ES-I3 (cell line): ENCODE measurements around the gene CAMK2B.

ENCODE experiments used
- H3K36me3 ChIP-seq: 2 replicates; pipeline ENCODE4 v1.6.1; 2013; ENCODE audit warnings: mild to moderate bottlenecking, low read length, control low read depth, moderate library complexity; ENCODE audit not compliant: insufficient read depth
- H3K4me1 ChIP-seq: 2 replicates; pipeline ENCODE4 v1.6.1; 2013; ENCODE audit warnings: mild to moderate bottlenecking, control low read depth, low read length; ENCODE audit not compliant: insufficient read depth
- H3K9ac ChIP-seq: 2 replicates; pipeline ENCODE4 v1.6.1; 2013; ENCODE audit warnings: low read depth, mild to moderate bottlenecking, low read length, moderate library complexity
- H3K9me3 ChIP-seq: 2 replicates; pipeline ENCODE4 v1.6.1; 2013; ENCODE audit warnings: mild to moderate bottlenecking, low read length, moderate library complexity; ENCODE audit not compliant: control insufficient read depth, insufficient read depth

The CAMK2B gene

DNA sequence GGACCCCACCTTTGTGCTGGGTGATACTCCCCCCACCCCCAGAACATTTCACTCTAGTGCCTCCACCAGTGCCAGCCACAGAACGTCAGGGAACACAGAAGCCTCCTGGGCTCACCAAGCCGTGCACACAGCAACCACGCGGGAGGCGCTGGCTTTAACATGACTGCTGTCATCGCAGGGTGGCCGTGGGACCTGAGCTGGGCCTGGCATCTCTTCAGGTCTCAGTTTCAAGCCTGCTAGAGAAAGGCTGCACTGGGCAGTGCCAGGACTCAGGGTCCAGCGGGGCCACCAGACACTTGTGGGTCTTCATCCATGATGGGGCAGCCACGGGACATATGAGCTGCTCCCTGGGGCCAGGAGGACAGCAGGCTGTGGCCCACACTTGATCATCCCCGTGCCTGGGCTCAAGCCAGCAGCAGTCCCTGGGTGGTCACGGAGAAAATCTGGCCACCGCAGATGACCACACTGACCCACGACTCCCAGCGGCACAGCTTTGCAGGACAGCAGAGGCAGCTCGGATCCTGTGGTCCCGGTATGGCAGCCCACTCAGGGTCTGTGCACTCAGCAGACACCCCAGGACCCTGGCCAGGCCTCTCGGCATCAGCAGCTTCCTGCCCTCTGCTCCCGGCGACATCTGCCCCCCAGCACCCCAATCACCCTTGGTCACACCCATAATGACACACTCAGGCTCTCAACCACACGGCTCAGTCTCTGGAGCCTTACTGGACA is 44.2 kb downstream of the CAMK2B start:
- no peaks in the 10 kb centered on the region for H3K9me3 ChIP-seq
- no peaks in the 10 kb centered on the region for H3K4me1 ChIP-seq

DNA sequence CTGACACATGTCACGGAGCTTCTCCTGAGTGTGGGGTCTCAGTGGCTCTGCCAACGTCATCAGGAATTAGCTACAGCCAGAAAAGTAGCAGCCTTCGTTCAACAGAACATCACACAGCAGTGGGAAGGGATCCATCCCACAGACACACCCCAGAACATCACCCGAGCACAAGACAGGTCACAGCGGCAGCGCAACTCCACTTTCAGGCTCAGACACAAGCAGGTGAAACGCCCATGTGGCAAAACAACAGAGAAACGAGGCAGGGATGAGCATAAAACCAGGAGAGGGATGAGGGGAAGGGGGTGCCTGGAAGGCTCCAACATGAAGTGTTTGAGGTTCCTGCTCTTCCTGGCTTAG is 44.8 kb downstream of the CAMK2B start:
- Histone ChIP-seq H3K36me3 (no peaks in the 10 kb centered on the region), H3K4me1 (no peaks in the 10 kb centered on the region; the same call in 1 of the 2 replicates), H3K9me3 (no peaks in the 10 kb centered on the region), H3K9ac (no peak overlapping the region)

More for the DNA sequence above, 44.2 kb downstream of the CAMK2B start:
- no peaks in the 10 kb centered on the region for H3K36me3 ChIP-seq
- no peak overlapping the region for H3K9ac ChIP-seq

DNA sequence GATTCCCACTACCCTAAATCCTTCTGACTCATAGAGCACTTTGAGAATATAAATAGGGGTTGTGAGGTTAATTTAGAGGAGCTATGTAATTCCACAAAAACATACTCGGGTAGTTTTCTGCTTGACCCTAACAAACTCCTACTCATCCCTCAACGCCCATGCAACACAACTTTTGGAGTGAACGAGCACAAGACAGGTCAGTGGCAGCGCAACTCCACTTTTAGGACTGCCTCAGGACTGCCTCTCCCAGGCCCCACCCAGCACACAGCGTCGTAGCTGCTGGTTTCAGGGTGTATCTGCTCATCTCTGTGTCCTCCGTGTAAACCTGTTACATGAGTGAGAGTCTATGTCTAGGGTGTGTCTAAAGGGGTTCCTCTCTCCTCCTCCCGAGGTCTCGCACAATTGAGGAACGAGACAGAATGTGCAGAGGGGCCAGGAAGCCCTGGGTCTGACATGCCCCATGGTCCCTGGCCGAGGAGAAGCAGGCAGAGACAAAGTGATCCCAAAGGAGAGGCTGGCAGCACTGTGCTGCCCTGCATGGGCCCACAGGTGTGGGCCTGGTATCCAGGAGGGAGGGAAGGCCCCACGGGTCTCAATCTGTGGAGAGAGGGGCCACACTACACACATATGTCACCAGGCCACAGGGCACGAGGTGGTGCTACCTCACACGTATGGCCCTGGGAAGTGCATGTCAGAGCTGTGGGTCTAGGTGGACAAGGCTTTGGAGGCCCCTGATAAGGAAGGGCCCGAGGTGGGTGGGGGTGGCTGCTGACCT is 45.5 kb downstream of the CAMK2B start:
- Histone ChIP-seq H3K4me1 (no peaks in the 10 kb centered on the region; the same call in 1 of the 2 replicates), H3K9ac (no peak overlapping the region), H3K36me3 (no peaks in the 10 kb centered on the region), H3K9me3 (no peaks in the 10 kb centered on the region)

DNA sequence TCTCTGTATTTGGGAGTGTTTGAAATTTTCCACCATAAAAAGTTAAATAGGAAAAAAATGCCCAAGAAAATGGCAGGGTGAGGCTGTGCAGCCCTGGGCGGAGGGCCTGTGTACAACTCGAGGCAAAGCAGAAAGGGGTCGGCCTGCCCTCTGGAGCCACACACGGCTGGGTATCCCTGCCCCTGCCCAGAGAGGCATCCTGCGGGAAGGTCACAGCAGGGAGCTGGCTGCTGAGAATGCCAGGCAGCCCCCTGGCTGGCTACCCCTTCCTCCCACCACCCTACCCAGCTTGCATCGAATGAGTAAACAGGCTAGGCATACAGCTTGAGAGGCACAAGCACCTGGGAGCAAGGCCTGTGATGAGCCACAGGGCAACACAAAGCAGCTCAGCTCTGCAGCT is 46.1 kb downstream of the CAMK2B start:
- no peak overlapping the region for H3K9ac ChIP-seq
- no peaks in the 10 kb centered on the region for H3K36me3 ChIP-seq
- no peaks in the 10 kb centered on the region; the same call in 1 of the 2 replicates for H3K4me1 ChIP-seq
- H3K9me3 ChIP-seq: no peaks in the 10 kb centered on the region

DNA sequence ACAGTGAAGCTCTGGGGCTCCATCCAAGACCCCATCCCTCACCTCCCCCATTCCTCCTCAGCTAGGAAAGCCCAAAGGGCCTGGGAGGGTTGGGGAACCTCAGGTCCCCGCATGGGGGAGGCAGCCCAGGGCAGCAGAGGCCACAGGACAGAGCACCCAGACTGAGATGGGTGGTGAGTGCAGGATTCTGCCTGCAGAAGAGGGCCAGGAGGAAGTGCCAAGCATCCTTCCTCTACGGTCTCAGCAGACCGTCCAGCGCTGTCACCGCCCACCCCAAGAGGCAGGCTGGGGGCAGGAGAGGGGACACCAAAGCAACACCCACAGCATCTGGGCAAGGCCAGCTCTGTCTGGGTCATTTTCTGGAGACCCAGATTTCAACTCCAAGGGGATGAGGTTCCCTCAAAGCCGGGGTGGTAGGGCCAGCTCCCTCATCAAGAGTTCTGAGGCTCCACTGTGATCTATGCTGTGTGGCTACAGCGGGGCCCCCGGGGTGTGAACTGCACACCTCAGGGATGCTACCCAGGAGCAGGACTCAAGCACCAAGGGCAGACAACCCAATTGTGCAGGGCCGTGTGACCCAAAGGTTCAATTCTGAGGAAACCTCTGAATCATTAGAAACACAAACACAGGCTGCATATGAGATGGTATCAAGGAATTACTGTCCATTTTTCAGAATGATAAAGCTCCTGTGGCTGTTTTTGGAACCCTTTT is 46.8 kb downstream of the CAMK2B start:
- Histone ChIP-seq H3K9ac (no peak overlapping the region), H3K36me3 (no peaks in the 10 kb centered on the region), H3K4me1 (no peaks in the 10 kb centered on the region; the same call in 1 of the 2 replicates), H3K9me3 (no peaks in the 10 kb centered on the region)

DNA sequence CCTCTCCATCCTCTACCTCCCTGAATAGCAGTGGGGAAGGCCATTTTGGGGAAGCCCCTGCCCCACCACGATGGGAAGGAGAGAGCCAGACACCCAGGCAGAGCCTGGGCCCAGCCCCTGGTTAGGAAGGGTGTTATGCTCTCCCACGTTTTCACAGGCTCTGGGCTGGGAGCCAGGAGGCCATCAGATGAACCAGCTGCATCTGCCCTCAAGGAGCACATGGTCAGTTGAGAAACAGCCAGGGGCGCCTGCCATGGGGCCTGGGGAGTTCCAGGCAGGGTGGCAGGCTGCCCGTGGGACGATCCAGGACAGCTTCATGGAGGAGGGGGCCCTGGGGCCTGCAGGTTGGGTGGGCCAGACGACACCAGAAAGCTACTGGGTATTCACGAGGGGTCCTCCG is 47.5 kb downstream of the CAMK2B start:
- H3K4me1 ChIP-seq: no peaks in the 10 kb centered on the region; the same call in 1 of the 2 replicates

DNA sequence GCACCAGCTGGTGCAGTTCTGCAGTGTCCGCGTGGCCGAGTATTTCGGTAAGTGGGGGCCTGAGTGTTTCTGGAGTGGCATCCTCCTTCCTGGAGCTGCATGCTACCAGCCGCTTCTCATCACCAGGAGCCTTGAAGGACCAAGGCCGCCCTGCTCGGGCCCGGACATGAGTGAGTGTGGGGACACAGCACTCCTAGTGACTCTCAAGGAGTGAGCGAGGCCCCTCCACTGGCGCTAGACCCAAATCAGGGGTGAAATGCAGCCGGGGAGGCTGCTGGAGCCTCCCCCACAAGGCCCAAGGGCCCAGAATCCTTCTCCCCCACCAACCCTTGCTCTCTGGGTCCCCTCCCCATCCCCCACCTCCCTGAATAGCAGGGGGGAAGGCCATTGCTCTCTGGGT is 48.0 kb downstream of the CAMK2B start:
- Histone ChIP-seq H3K36me3 (no peaks in the 10 kb centered on the region), H3K4me1 (no peaks in the 10 kb centered on the region; the same call in 1 of the 2 replicates), H3K9ac (no peak overlapping the region), H3K9me3 (no peaks in the 10 kb centered on the region)

More for the DNA sequence above, 47.5 kb downstream of the CAMK2B start:
- Histone ChIP-seq H3K36me3 (no peaks in the 10 kb centered on the region), H3K9me3 (no peaks in the 10 kb centered on the region), H3K9ac (no peak overlapping the region)

DNA sequence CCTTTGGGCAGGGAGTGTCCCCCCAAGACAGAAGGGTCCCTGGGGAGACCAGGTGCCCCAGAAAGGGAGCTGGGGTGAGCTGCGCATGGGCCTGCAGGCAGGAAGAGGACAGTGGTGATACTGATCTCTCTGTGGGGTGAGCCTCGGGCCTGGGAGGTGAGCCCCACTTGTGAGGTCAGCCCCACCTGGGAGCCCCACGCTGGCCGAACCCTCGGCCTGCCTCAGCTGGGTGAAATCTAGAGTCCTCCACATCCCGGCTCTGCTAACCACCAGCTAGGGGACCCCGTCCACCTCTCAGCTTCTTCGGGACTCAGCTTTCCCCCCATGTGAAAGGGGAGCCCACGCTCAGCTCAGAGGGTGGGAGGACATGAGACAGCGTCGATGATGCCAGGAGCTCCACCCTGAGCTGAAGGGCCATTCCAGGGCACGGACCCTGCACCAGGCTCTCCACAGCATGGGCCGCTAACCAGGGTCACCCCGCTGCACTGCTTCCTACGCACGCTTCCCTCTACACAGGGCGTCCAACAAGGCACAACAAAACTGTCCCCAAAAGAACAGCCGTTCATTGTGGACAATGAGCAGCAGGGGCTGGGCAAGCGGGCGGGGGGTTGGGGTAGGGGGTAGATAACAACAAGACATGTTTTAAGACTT is 48.7 kb downstream of the CAMK2B start:
- no peaks in the 10 kb centered on the region for H3K36me3 ChIP-seq
- H3K4me1 ChIP-seq: no peaks in the 10 kb centered on the region; the same call in 1 of the 2 replicates
- no peaks in the 10 kb centered on the region for H3K9me3 ChIP-seq
- H3K9ac ChIP-seq: peak overlapping the region; percentile 41; the same call in 1 of the 2 replicates

DNA sequence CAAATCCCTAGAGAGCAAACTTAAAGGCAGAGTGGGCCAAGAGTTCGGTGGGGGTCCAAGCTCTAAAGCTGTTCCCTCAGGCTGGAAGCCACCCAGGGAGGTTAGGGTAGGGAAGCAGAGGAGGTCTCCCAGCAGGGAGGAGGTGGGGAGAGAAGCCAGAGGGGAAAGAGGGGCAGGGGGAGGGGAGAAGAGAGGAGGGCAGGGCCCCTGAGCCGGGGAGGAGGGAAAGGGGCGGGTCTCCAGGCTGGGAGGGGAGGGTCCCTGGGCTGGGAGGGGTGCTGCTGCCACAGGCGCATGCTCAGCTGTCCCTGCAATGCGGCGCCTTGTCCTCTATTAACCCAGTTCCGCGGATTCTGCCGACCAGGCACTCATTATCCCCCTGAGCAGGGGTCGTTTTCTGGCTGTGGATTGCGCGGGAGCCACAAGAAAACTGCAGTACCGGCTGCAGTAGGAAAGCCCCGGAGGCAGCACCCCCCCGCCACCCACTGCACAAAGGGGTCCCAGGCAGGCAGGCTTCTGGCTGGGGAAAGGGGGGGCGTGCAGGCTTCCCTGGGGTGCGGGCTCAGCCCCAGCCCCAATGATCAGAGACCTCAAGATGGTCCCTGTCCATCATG is 49.3 kb downstream of the CAMK2B start:
- peak overlapping the region; percentile 41; the same call in 1 of the 2 replicates for H3K9ac ChIP-seq
- no peaks in the 10 kb centered on the region; the same call in 1 of the 2 replicates for H3K4me1 ChIP-seq
- no peaks in the 10 kb centered on the region for H3K36me3 ChIP-seq
- H3K9me3 ChIP-seq: no peaks in the 10 kb centered on the region

DNA sequence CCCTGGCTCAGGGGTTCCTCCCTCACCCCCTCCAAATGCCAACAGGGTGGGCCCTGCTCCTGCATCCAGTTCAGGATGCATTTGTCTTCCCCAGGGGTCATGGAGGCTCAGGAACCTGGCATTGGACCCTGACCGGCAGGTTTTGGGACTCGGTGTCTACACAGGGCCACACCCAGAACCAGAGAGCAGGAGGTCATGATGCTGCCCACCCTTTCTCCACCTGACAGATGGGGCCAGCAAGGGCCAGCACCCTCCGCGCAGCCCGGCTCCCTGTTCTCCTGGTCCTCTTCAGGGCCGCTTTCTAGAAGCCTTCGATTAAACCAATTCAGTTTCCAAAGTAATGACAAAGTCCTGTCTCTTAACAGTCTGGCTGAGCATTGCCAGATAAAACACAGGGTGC is 50.2 kb downstream of the CAMK2B start:
- Histone ChIP-seq H3K36me3 (no peaks in the 10 kb centered on the region), H3K9me3 (no peaks in the 10 kb centered on the region), H3K4me1 (no peaks in the 10 kb centered on the region; the same call in 1 of the 2 replicates), H3K9ac (no peak overlapping the region)

DNA sequence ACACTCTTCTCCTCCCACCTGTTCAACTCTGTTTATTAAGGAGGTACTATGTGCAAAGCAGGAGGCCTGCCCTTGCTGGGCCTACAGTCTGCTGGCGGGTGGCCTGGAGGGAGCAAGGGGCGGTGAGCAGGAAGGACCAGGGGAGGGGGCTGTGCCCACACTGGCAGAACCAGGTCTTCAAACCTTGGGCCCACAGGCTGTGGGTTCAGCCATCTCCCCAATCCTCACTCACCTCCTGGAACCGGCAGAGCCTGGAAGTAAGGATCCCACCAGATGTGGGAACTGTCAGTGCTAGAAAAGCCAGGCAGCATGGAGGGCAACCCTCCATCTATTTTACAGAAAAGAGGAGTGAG is 50.8 kb downstream of the CAMK2B start:
- H3K9ac ChIP-seq: no peak overlapping the region
- no peaks in the 10 kb centered on the region for H3K9me3 ChIP-seq
- H3K4me1 ChIP-seq: no peaks in the 10 kb centered on the region; the same call in 1 of the 2 replicates
- H3K36me3 ChIP-seq: no peaks in the 10 kb centered on the region

DNA sequence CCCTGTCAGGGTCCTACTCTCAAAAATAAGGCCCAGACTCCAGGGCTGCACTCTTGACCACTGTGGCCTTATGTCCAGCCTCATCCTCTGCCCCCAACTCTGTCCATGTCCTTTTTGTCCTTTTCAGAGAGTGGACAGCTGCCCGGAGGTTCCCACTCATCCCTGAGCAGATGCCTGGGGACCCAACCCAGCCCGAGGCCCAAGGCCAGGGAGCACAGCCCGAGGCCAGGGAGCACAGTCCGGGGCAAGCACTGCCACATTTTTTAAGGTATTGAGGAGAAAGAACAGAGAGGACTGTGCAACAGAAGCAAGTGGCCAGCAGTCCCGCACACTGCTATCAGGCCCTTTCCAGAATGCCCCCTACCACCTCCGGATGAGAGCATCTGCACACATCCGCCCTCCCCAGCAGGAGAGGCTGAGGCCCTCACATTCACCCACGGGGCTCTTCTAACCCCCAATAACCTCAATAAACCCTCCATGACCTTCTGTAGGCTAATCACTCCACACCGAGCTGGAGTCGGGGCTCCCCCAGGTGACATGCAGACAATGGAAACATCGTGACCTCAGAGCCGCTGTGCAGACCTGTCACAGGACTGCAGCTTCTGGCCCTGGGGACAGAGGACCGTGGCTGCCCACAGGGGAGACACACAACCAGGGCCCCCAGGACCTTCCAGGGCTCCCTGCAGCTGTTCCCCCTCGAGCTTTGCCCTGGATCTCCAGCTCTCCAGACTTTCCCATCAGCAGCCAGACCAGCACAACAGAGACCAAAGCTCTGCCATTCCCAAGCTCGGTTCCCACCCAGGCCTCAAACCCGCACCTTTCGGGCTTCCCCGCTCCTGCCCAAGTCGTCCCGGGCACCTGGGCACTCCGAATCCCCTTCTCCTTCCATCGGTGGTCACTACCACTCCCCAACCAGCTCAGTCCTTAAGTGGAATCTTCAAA is 51.4 kb downstream of the CAMK2B start:
- no peaks in the 10 kb centered on the region for H3K9me3 ChIP-seq

DNA sequence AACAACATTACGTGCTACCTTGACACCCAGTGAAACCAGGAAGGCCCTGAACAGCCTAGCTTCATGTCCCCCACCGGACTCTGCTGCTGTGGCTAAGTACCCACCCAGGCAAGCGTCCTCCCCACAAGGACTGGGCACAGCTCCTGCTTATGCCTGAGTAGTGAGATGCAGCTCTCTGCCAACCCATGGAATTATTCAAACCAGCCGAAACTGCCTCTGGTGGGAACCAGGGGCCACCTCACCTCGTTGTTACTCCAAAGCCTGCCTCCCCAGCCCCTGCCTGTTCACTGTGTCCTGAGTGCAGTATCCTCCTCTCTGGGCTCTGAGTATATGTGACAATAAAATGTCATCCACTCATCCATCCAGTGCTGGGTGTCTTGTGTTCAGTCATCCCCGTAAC is 52.4 kb downstream of the CAMK2B start:
- Histone ChIP-seq H3K4me1 (no peaks in the 10 kb centered on the region; the same call in 1 of the 2 replicates), H3K9me3 (no peaks in the 10 kb centered on the region), H3K9ac (no peak overlapping the region), H3K36me3 (no peaks in the 10 kb centered on the region)

More for the DNA sequence above, 51.4 kb downstream of the CAMK2B start:
- Histone ChIP-seq H3K4me1 (no peaks in the 10 kb centered on the region; the same call in 1 of the 2 replicates), H3K36me3 (no peaks in the 10 kb centered on the region), H3K9ac (no peak overlapping the region)
